Measurements from ENCODE around the gene PRRC2B.

Gene PRRC2B

DNA sequence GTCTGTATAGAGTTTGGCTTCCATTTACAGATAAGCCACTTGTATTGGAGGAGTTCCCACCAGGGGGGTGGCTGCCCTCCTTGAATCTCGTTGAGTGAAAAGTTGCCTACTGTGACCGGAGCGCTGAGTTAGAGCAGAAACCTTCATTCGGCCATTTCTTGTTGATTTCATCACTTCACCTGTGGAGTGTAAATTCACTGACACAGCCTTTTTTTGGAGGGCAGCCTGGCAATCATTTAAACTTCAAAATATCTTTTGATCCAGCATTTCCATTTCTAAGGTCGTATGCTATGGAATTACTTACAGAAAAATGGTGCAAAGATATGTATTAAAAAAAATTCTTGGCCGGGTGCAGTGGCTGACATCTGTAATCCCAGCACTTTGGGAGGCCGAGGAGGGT, 40.8 kb downstream of the PRRC2B start:
- TF ChIP-seq, protein P1, sequence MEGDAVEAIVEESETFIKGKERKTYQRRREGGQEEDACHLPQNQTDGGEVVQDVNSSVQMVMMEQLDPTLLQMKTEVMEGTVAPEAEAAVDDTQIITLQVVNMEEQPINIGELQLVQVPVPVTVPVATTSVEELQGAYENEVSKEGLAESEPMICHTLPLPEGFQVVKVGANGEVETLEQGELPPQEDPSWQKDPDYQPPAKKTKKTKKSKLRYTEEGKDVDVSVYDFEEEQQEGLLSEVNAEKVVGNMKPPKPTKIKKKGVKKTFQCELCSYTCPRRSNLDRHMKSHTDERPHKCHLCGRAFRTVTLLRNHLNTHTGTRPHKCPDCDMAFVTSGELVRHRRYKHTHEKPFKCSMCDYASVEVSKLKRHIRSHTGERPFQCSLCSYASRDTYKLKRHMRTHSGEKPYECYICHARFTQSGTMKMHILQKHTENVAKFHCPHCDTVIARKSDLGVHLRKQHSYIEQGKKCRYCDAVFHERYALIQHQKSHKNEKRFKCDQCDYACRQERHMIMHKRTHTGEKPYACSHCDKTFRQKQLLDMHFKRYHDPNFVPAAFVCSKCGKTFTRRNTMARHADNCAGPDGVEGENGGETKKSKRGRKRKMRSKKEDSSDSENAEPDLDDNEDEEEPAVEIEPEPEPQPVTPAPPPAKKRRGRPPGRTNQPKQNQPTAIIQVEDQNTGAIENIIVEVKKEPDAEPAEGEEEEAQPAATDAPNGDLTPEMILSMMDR (IDR thresholded peaks at IDR 0.05; ENCODE audit: low read depth, low read length, missing control alignments), result no peak
- DNase-seq (ENCODE audit: low read depth), result no peak
- in situ Hi-C loops (cut with HindIII; ENCODE audit: low sequenced_read_pairs), result loop anchor here (5.0 to 25.0 kb wide), 2 partner anchors 82 to 297 kb away; partner anchors contain the start of gene NUP214
- no peak overlapping the region for H3K4me3 ChIP-seq (ENCODE audit: low read depth, low read length)

DNA sequence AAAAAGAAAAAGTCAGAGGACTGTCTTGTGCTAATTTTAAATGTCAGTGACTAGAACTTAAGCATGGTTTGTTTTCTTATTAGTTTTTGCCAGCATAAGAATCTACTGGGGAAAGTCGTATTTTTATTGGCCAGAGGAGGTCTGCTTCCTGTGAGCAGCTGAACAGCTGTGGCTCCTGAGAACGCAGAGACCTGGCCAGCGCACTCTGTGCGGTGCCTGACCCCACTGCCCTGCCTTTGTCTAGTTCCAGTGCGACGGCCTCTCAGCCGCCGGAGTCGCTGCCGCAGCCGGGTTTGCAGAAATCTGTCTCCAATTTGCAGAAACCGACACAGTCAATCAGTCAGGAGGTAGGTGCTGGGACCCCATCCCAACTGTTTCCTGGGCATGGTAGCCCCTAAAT, 42.5 kb downstream of the PRRC2B start:
- in situ Hi-C loops (cut with HindIII; ENCODE audit: low sequenced_read_pairs), result loop anchor here (5.0 to 25.0 kb wide), 2 partner anchors 84 to 299 kb away; partner anchors contain the start of gene NUP214
- no peak overlapping the region for H3K4me3 ChIP-seq (ENCODE audit: low read depth, low read length)
- TF ChIP-seq, protein P1 (IDR thresholded peaks at IDR 0.05; ENCODE audit: low read depth, low read length, missing control alignments), result no peak
- no peak for DNase-seq (ENCODE audit: low read depth)

DNA sequence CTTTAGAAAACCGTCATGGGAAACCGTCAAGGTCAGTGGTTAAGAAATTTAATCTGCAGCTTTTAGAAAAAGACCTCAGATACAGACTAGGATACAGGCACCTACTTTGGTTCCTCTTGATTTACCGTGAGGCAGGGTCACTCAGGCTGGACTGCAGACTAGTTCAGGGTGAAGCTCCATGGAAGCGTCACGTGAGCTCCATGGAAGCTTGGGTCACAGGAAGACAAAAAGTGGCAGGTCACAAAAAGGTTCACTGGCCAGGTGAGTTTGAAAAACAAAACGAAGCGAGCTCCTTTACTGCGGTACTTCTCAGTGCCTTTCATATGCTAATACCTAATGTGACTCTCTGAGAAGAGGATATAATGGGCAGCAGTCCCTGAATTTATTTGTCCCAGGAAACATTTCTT, 43.0 kb downstream of the PRRC2B start:
- TF ChIP-seq, protein P1 (IDR thresholded peaks at IDR 0.05; ENCODE audit: low read depth, low read length, missing control alignments), result no peak

DNA sequence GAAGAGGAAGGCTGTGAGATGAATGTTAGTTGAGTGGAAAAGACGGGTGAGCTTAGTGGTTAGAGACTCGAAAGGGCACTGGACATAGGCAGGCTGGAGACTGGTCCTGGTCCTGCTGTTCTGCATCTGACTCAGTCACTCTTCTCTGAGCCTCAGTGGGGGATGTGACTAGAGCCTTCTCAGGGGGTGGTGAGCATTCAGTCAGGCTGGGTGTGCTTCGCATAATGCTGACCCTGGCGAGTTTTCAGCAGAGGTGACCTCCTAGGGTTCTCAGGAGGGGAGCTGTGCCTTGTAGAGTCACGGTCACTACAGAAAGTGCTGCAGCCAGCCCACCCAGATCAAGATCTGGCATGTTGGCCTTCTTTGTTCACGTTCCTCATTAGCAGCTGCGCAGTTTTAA, 44.3 kb downstream of the PRRC2B start:
- in situ Hi-C loops (cut with HindIII; ENCODE audit: low sequenced_read_pairs), result loop anchor here (5.0 to 25.0 kb wide), 2 partner anchors 86 to 301 kb away; partner anchors contain the start of gene NUP214
- TF ChIP-seq, protein P1 (IDR thresholded peaks at IDR 0.05; ENCODE audit: low read depth, low read length, missing control alignments), result no peak

More for the DNA sequence above, 43.0 kb downstream of the PRRC2B start:
- no peak overlapping the region for H3K4me3 ChIP-seq (ENCODE audit: low read depth, low read length)
- in situ Hi-C loops (cut with HindIII; ENCODE audit: low sequenced_read_pairs), result loop anchor here (5.0 to 25.0 kb wide), 2 partner anchors 85 to 300 kb away; partner anchors contain the start of gene NUP214
- no peak for DNase-seq (ENCODE audit: low read depth)

DNA sequence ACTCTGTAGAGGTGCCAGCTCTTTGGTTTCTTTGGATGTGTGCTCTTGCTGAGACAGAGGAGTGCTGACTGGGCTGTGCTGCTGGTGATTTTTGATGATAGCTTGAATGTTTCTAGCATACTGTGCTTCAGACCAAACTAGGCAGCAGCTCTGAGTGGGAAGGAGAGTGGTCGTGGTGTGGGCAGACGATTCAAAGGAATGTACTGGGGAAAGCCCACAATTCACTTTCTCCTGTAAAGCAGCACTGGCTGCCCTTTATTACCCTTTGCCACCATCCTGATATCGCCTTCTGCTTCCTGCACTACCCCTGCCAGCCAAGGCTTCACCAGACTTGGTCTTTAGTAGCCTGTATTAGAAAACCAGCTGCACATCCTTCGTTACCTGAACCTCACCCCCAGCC, 45.3 kb downstream of the PRRC2B start:
- TF ChIP-seq, protein P1 (IDR thresholded peaks at IDR 0.05; ENCODE audit: low read depth, low read length, missing control alignments), result no peak
- H3K4me3 ChIP-seq (ENCODE audit: low read depth, low read length), result no peak overlapping the region
- no peak for DNase-seq (ENCODE audit: low read depth)
- in situ Hi-C loops (cut with HindIII; ENCODE audit: low sequenced_read_pairs), result loop anchor here (5.0 to 25.0 kb wide), 2 partner anchors 87 to 302 kb away; partner anchors contain the start of gene NUP214

More for the DNA sequence above, 44.3 kb downstream of the PRRC2B start:
- DNase-seq (ENCODE audit: low read depth), result no peak
- no peak overlapping the region for H3K4me3 ChIP-seq (ENCODE audit: low read depth, low read length)

DNA sequence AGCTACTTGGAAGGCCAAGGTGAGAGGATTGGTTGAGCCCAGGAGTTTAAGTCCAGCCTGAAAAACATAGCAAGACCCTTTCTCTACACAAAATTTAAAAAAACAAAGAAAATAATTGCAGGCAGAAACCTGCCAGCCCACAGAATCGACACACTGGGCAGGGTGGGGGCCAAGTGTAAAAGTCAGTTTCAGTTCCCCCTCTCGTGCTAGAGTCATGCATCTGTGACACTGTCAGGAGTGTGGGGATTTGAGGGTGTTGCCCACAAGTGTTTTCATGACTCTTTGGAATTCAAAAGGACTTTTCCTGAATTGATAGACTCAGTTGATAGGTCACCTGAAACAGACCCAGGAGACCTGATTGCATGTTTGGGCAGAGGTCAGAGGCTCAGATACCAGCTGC, 47.6 kb downstream of the PRRC2B start:
- TF ChIP-seq, protein P1 (IDR thresholded peaks at IDR 0.05; ENCODE audit: low read depth, low read length, missing control alignments), result no peak
- in situ Hi-C loops (cut with HindIII; ENCODE audit: low sequenced_read_pairs), result loop anchor here (25.0 kb wide), 1 partner anchor 304 kb away; the partner anchor contains the start of gene NUP214
- H3K4me3 ChIP-seq (ENCODE audit: low read depth, low read length), result no peak overlapping the region
- DNase-seq (ENCODE audit: low read depth), result no peak

Measured in astrocyte of the cerebellum (primary cell).